Erythroblast (primary cell): ENCODE results near the gene SNRPD3.

Source experiments
- GATA1 ChIP-seq: IDR thresholded peaks from 2 replicates; pipeline ENCODE4 v1.6.1; 2011; ENCODE audit warnings: low read depth, mild to moderate bottlenecking, control low read depth, low read length, moderate library complexity
- POLR2A ChIP-seq: IDR thresholded peaks from 2 replicates; pipeline ENCODE4 v1.6.1; 2011; ENCODE audit warnings: mild to moderate bottlenecking, low read length

DNA sequence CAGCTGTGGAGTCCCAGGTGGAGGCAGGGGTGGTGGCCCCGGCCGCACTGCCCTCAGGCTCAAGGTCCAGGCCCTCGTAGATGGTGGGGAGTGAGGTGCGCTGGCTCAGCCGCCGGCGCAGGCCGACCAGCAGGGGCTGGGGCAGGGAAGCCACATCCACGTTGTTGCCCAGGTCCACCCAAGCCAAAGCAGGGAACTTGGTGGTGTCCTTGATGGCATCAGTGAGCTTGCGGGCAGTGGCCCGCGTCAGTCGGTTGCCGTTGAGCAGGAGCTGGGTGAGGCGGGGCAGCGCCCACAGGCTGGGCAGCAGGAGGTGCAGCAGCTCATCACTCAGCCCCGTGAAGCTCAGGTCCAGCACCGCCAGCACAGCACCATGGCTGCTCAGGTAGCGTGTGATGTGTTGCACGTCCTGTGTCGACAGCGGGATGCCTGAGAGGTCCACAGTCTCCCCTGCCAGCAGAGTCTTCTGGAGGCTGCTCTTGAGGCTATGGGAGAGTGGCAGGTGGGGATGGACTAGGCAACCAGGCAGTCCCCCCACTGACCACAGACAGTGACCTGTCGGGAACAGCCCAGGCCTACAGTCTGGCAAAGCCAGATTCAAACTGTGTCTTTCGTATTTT is 30.2 kb downstream of the SNRPD3 start:
- TF ChIP-seq POLR2A: no peak
- TF ChIP-seq GATA1: no peak
